ENCODE results near the gene BMP6. TPM values are rescaled to one million over a fixed set of nuclear protein-coding genes. Genes with fewer than 3 reads are reported as not detected.

Gene BMP6
- total and polyA plus RNA-seq, 2 of the 4 experiments (the other 2 are of a cell fraction), result 0.18 to 0.19 TPM

DNA sequence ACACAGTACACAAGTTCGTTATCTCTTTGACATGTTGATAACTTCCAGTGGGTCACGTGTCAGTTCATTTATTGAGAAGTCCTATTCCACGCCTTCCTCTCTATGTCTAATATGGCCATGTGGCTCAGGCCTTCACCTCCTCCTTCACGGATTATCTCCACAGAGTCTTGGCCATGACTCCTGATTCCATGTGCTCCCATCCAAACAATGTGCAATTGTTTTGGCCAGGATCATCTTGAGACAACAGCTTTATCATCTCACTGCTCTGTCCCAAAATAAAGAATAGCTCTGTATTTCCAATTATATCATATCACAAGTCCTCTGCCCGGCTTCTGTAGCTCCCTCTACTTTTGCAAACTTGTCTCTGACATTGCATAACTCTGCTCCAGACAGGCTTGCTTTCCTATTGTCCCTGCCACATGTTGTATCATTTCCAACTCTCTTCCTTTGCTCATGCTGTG is 195.8 kb downstream of the BMP6 start:
- ChIA-PET CTCF (interaction anchor here (0.6 kb wide), 1 partner anchor 35 kb away, joined by 3 read pairs; no protein-coding TSS in a partner anchor), POLR2A (ENCODE audit: unreplicated experiment) (no interaction called here)
- Histone ChIP-seq H3K9me1 (ENCODE audit: insufficient read depth, low read length) (no peaks in the 10 kb centered on the region), H3K4me3 (ENCODE audit: insufficient read depth, low read depth, low read length) (no peak overlapping the region), H3K14ac (replicated peaks; ENCODE audit: low read depth, low read length) (no peak overlapping the region), H3K27ac (ENCODE audit: insufficient read depth, low read length) (no peak overlapping the region), H3K36me3 (ENCODE audit: control insufficient read depth, insufficient read depth, low read length) (no peaks in the 10 kb centered on the region), H2BK15ac (ENCODE audit: low read depth, low read length) (no peak overlapping the region), H4K8ac (ENCODE audit: low read depth in 2 of 2, low read length in 2 of 2) (no peak overlapping the region), H2BK120ac (ENCODE audit: low read depth, low read length) (no peak overlapping the region; the same call in 1 of the 2 replicates), H2AK9ac (replicated peaks; ENCODE audit: low read depth, low read length, poor library complexity) (no peak overlapping the region), H3K9ac (ENCODE audit: low read depth, low read length) (no peak overlapping the region), H4K20me1 (ENCODE audit: insufficient read depth, low read length) (no peaks in the 10 kb centered on the region), H4K91ac (ENCODE audit: insufficient read depth, low read depth, low read length) (no peak overlapping the region), H4K5ac (ENCODE audit: low read depth, low read length) (no peak overlapping the region), H3K4me1 (ENCODE audit: control insufficient read depth, insufficient read depth, low read length) (no peaks in the 10 kb centered on the region), H3K18ac (ENCODE audit: low read depth, low read length) (no peak overlapping the region), H2BK20ac (ENCODE audit: low read depth, low read length) (no peak overlapping the region), H3K23ac (ENCODE audit: low read depth, low read length) (no peak overlapping the region), H3K79me1 (ENCODE audit: low read depth in 1 of 2, low read length in 2 of 2) (no peaks in the 10 kb centered on the region), H3K9me3 (ENCODE audit: control insufficient read depth, insufficient read depth, low read length) (peaks cover 2% of the 10 kb centered on the region; the same call in 1 of the 2 replicates), H2AK5ac (ENCODE audit: low read depth, low read length) (no peak overlapping the region), H2AFZ (replicated peaks; ENCODE audit: low read length, poor library complexity) (no peak overlapping the region), H3K27me3 (ENCODE audit: control insufficient read depth, insufficient read depth, low read length) (peaks cover 4% of the 10 kb centered on the region), H3K4me2 (ENCODE audit: low read depth, low read length) (no peak overlapping the region), H3K56ac (ENCODE audit: extremely low read depth, insufficient read depth, low read length) (no peak overlapping the region), H3K4ac (ENCODE audit: low read depth, low read length) (no peak overlapping the region), H2BK5ac (ENCODE audit: low read depth, low read length, poor library complexity, severe bottlenecking) (no peak overlapping the region)
- ATAC-seq (ENCODE audit: low read depth) (no peak), DNase-seq (no peak)
- TF ChIP-seq FOS (IDR thresholded peaks at IDR 0.05; ENCODE audit: low read depth, low read length) (no peak), POLR2A (IDR thresholded peaks at IDR 0.05; ENCODE audit: low read depth, low read length) (no peak), RAD21 (IDR thresholded peaks at IDR 0.05; ENCODE audit: low read length) (no peak), CHD1 (IDR thresholded peaks at IDR 0.05; ENCODE audit: low read depth, low read length) (no peak), MXI1 (IDR thresholded peaks at IDR 0.05; ENCODE audit: borderline replicate concordance, low read depth, low read length) (no peak)
- TF ChIP-seq, protein P1, sequence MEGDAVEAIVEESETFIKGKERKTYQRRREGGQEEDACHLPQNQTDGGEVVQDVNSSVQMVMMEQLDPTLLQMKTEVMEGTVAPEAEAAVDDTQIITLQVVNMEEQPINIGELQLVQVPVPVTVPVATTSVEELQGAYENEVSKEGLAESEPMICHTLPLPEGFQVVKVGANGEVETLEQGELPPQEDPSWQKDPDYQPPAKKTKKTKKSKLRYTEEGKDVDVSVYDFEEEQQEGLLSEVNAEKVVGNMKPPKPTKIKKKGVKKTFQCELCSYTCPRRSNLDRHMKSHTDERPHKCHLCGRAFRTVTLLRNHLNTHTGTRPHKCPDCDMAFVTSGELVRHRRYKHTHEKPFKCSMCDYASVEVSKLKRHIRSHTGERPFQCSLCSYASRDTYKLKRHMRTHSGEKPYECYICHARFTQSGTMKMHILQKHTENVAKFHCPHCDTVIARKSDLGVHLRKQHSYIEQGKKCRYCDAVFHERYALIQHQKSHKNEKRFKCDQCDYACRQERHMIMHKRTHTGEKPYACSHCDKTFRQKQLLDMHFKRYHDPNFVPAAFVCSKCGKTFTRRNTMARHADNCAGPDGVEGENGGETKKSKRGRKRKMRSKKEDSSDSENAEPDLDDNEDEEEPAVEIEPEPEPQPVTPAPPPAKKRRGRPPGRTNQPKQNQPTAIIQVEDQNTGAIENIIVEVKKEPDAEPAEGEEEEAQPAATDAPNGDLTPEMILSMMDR (conservative IDR thresholded peaks at IDR 0.05; ENCODE audit: low read depth, low read length), result no peak
- 48% methylated on average over 5 of the region's 5 CpGs; no CpG with 5 or more reads in 1 of the 2 experiments for WGBS, 2 experiments (ENCODE audit: extremely low coverage in 2 of 2, insufficient read length in 1 of 2)
- in situ Hi-C loops (cut with MboI; ENCODE audit: low sequenced_read_pairs), result no loop called here
- intact Hi-C loops (cut with micrococcal nuclease), result no loop called here
- no TSS peak for BruUV-seq (replicated peaks)
- dilution Hi-C loops (cut with HindIII; ENCODE audit: low sequenced_read_pairs, unreplicated experiment), result no loop called here
